NCI-H510A (cell line): Measurements from ENCODE around the gene ABCA2.

Source experiments
- DNase-seq: peaks from one replicate; lab custom pipeline; 2025; lab: John Stamatoyannopoulos, UW

ABCA2 gene

DNA sequence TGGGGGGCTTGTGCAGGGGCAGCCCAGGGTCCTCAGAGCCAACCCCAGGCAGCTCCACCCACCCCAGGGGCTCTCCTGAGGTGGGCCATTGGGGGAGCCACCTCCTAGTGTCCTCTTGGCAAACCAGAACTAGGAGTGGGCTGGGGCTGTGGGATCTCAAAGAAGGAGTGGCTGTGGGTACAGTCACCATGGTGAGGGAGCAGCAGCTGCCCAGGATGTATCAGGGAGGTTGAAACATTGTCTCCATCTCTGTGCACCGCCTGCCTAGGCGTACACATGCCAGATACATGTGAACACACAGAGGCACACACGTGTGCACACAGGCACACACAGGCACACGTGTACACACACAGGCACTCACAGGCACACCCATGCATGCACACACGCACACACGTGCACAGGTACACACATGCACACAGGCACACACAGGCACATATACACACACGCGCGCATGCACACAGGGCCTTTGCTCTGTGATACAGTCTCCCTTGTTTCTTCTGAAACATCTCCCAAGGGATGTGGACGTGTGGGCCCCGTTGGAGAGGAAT, 65.3 kb downstream of the ABCA2 start:
- DNase-seq: no peak

DNA sequence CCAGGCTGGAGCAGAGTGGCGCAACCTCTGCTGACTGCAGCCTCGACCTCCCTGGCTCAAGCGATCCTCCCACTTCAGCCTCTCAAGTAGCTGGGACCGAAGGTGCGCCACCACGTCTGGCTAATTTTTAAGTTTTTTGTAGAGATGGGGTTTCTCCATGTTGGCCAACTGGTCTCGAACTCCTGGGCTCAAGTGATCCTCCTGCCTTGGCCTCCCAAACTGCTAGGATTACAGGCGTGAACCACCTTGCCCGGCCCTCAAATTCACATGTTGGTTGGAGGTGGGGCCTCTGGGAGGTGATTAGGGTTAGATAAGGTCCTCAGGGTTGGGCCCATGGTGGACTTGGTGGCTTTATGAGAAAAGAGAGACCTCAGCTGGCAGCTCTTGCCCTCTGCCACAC, 65.9 kb downstream of the ABCA2 start:
- no peak for DNase-seq

DNA sequence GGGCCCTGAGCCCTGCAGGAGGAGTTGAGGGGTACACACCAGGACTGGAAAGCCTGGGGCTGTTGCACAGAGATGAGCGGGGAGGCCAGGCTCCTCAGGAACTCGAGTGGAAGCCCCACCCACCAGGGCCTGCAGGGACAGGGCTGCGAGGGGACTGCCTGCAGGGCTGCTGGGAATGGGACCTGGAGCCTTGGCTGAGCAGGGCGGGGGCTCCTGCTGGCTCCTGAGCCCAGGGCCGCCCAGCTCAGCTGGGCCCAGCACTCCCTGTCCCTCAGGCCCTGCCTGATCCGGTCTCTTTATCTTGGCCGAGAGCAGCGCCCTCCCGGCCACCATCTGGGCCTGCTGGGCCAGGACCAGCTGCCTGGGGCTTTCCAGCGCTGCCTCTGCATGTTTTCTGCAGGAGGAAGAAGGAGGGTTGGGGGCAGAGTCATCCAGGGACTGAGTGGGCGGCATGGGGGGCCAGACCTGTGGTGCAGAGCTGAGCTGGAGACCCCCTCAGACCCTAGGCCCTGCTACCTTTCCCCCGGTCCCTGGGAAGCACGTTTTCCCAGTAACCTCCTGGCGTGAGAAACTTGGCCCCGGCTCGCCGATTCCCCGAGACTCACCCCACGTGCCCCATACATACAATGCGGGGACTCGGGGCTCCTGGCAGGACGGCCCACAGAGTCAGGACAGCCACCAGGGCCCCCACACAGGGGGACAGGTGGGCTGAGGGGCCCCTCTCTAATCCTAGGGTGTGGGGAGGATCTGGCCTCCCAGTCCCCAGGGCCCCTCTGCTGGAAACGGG, 66.6 kb downstream of the ABCA2 start:
- DNase-seq: no peak

DNA sequence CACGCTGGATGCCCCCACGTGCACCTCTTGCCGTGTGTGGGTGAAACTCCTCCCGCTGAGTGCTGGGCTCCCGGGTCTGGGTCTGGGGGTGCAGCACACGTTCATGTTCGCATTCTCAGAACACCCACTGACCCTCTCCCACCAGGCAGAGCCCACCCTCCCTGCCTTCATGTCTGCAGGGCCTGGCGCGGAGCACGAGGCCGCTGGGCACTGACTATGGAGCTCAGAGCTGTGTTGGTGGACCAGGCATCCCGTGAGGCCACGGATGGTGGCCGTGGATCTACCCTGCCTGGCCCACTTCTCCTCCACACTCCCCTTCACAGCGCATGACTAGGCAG, 67.1 kb downstream of the ABCA2 start:
- DNase-seq: no peak

DNA sequence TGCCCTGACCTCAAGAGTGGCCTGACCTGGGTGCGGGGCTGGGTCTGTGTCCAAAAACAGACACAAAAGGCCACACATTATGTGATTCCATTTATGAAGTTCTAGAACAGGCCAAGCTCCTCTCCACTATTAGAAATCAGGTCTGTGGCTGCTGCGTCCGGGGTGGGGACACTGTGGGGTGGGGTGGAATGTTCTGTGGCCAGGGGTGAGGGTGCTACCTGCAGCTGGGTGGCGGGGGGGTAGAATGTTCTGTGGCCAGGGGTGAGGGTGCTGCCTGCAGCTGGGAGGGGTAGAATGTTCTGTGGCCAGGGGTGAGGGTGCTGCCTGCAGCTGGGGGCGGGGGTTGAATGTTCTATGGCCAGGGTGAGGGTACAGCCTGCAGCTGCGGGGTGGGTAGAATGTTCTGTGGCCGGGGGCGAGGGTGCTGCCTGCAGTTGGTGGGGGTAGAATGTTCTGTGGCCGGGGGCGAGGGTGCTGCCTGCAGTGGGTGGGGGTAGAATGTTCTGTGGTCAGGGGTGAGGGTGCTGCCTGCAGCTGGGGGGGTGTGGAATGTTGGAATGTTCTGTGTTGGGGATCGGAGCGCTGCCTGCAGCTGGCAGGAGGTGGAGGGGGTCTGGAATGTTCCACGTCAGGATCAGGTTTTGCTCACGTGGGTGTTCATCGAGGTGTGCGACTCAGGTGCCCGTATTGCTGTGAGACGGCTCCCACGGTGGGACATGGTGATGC, 67.7 kb downstream of the ABCA2 start:
- no peak for DNase-seq

DNA sequence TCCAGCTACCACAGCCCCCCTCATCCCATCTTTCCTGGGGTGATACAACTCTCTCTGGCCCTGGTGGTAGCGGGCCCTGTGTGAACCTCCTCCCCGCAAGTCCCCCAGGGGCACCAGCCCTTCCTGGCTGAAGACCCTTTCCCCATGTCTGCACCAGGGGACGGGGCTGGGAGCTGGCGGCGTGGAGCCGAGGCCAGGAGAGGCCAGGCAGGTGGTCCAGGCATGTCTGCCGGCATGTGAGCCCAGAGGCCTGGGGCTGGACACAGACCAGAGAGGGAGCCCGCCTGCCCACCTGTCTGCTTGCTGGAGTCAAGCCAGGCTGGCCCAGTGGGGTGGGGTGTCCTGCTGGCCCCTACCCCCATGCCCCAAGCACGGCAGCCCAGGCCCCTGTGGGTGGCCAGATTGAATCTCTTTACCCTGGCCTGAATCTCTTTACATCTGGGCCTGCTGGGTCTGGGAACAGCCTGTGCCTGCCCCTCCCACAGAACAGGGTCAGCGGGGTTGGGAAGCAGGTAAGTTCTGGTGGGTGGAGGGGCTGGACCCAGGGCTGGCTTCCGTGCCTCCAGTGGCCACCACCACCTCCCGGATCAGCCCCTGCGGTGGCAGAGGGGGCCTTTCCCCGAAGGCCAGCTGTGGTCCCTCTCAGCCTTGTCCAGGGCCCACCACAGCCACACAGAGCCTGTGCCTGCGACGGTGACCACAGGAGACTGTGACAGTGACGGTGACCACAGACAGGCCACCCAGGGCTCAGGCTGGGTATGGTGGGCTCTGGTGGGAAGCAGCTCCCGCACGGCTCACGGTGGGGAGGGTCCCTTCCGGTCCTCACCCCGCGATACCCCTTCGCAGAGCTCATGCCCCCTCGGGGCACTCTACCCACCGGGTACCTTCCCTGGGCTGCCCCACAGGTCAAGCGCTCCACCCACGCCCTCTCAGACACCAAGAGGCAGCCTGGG, 68.9 kb downstream of the ABCA2 start:
- no peak for DNase-seq

DNA sequence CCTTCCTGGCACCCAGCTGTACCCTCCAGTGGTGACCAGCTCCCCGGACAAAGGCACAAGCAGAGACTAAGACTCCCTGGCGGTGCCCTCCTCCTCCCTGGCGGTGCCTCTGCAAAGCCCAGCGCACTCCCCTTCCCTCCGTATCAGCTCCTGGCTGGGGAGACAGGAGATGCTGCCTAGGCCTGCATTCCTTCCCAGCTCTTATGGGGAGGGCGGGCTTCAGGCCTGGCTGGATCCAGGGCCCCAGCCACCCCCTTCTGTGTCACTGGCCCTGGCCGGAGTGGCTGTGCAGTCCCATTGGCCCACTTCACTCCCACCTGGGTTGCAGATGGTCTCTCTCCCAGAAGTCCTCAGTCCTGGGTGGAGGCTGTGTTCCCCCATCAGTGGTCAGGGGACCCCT, 69.6 kb downstream of the ABCA2 start:
- no peak for DNase-seq

DNA sequence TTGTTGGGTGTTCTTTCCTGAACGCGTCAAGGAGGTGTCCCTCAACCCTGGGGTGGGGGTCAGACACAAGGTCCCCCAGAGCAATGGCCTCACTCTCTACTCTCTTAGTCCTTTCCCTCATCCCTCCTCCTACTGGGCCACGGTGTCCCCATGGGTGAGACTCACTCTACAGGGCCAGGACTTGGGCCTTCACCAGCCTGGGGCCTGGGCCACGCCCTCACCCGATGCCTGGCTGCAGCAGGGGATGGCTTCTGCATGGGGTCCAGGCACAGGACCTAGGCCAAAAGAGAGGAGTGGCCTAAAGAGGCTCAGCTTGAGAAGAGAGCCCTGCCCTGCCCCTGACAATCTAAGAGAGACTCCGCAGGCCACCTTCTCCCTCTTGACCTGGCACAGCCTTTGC, 70.1 kb downstream of the ABCA2 start:
- no peak for DNase-seq

DNA sequence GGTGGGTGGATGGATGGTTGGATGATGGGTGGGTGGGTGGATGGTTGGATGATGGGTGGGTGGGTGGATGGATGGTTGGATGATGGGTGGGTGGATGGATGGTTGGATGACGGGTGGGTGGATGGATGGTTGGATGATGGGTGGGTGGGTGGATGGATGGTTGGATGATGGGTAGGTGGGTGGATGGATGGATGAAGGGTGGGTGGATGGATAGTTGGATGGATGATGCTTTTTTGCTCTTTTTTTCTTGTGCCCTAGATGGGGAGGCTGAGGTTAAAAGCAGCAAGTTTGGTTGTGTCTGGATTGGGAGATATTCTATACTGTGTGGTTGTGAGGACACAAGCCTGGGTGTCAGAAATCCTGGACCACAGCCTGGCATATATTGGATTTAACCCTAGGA, 70.6 kb downstream of the ABCA2 start:
- DNase-seq: no peak
